ENCODE measurements around the gene DMRTB1. TPM values are rescaled to one million over a fixed set of nuclear protein-coding genes. Genes with fewer than 3 reads are reported as not detected.

The DMRTB1 gene
- total RNA-seq, 1 experiment from 2014 or later = not detected

DNA sequence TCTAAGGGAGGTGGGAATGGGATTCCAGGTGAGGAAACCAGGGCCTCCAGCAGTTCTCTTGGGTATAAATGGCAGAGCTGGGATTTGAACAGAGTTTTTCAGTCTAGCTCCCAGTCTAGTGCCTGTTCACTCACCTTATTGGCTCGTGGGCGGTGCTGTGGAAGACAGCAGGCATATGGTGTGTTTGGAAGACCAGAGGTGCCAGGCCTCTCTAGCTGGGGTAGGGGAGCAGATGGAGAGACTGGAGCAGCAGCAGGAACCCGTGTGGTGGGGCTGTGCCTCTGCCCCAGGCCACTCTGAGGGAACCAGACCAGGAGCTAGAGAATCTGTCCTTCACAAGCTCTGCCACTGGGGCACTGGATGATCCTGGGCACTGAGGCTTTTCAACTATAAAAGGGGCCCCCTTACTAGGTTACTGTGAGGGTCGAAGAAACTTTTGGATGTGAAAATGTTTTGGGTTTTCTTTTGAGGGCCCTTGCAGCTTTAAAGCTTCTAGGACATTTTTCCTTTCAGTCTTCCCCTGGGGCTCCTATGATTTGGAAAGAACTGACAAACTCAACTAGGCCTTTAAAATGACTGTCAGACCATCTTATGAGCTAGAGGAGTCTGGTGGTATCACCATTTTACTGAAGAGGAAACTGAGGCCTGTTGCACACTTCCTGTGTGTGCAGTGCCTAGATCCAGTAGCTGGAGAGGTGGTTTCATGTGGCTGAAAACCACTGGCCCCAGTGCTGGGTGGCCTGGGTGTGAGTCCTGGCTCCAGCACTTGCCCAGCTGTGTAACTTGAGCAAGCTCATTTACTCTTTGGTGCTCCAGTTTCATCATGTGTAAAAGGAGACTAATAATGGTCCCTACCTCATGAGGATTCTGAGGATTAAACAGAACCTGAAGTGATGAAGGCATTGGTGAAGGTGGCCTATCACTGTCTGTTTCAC is 6.1 kb downstream of the DMRTB1 start:
- intact Hi-C loops (cut with micrococcal nuclease) = no loop called here
- no peaks in the 10 kb centered on the region for H3K9me3 ChIP-seq (ENCODE audit: control insufficient read depth in 1 of 2, insufficient read depth in 1 of 2, low read depth in 1 of 2, low read length in 2 of 2)
- DNase-seq (ENCODE audit: low read depth, low spot score) = no peak
- TF ChIP-seq YY1 (IDR thresholded peaks at IDR 0.05; ENCODE audit: extremely low read depth, insufficient replicate concordance, low read depth, low read length) (no peak), EGR1 (IDR thresholded peaks at IDR 0.05; ENCODE audit: low read depth) (no peak), ZNF274 (IDR thresholded peaks at IDR 0.05; ENCODE audit: low read depth, low read length) (no peak), EZH2phosphoT487 (IDR thresholded peaks at IDR 0.05; ENCODE audit: borderline replicate concordance) (no peak), EZH2 (IDR thresholded peaks at IDR 0.05) (no peak), POLR2A (IDR thresholded peaks at IDR 0.05; ENCODE audit: borderline replicate concordance, extremely low read depth, insufficient read depth, insufficient read length) (no peak), RAD21 (IDR thresholded peaks at IDR 0.05; ENCODE audit: low read depth) (no peak), ELF1 (IDR thresholded peaks at IDR 0.05; ENCODE audit: borderline replicate concordance, low read depth) (no peak), SP1 (IDR thresholded peaks at IDR 0.05; ENCODE audit: low read depth) (no peak), POLR2AphosphoS5 (IDR thresholded peaks at IDR 0.05; ENCODE audit: low read depth, low read length) (no peak), TCF7L2 (IDR thresholded peaks at IDR 0.05; ENCODE audit: borderline replicate concordance, extremely low read depth, insufficient read depth, insufficient read length) (no peak)
- TF ChIP-seq, protein P1, sequence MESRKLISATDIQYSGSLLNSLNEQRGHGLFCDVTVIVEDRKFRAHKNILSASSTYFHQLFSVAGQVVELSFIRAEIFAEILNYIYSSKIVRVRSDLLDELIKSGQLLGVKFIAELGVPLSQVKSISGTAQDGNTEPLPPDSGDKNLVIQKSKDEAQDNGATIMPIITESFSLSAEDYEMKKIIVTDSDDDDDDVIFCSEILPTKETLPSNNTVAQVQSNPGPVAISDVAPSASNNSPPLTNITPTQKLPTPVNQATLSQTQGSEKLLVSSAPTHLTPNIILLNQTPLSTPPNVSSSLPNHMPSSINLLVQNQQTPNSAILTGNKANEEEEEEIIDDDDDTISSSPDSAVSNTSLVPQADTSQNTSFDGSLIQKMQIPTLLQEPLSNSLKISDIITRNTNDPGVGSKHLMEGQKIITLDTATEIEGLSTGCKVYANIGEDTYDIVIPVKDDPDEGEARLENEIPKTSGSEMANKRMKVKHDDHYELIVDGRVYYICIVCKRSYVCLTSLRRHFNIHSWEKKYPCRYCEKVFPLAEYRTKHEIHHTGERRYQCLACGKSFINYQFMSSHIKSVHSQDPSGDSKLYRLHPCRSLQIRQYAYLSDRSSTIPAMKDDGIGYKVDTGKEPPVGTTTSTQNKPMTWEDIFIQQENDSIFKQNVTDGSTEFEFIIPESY (IDR thresholded peaks at IDR 0.05; ENCODE audit: extremely low read depth, insufficient replicate concordance, low read length) = no peak
- TF ChIP-seq, protein P2, sequence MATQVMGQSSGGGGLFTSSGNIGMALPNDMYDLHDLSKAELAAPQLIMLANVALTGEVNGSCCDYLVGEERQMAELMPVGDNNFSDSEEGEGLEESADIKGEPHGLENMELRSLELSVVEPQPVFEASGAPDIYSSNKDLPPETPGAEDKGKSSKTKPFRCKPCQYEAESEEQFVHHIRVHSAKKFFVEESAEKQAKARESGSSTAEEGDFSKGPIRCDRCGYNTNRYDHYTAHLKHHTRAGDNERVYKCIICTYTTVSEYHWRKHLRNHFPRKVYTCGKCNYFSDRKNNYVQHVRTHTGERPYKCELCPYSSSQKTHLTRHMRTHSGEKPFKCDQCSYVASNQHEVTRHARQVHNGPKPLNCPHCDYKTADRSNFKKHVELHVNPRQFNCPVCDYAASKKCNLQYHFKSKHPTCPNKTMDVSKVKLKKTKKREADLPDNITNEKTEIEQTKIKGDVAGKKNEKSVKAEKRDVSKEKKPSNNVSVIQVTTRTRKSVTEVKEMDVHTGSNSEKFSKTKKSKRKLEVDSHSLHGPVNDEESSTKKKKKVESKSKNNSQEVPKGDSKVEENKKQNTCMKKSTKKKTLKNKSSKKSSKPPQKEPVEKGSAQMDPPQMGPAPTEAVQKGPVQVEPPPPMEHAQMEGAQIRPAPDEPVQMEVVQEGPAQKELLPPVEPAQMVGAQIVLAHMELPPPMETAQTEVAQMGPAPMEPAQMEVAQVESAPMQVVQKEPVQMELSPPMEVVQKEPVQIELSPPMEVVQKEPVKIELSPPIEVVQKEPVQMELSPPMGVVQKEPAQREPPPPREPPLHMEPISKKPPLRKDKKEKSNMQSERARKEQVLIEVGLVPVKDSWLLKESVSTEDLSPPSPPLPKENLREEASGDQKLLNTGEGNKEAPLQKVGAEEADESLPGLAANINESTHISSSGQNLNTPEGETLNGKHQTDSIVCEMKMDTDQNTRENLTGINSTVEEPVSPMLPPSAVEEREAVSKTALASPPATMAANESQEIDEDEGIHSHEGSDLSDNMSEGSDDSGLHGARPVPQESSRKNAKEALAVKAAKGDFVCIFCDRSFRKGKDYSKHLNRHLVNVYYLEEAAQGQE (IDR thresholded peaks at IDR 0.05; ENCODE audit: low read depth) = no peak
- TF ChIP-seq, protein P3, sequence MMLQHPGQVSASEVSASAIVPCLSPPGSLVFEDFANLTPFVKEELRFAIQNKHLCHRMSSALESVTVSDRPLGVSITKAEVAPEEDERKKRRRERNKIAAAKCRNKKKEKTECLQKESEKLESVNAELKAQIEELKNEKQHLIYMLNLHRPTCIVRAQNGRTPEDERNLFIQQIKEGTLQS (IDR thresholded peaks at IDR 0.05) = no peak
- TF ChIP-seq, protein P4, sequence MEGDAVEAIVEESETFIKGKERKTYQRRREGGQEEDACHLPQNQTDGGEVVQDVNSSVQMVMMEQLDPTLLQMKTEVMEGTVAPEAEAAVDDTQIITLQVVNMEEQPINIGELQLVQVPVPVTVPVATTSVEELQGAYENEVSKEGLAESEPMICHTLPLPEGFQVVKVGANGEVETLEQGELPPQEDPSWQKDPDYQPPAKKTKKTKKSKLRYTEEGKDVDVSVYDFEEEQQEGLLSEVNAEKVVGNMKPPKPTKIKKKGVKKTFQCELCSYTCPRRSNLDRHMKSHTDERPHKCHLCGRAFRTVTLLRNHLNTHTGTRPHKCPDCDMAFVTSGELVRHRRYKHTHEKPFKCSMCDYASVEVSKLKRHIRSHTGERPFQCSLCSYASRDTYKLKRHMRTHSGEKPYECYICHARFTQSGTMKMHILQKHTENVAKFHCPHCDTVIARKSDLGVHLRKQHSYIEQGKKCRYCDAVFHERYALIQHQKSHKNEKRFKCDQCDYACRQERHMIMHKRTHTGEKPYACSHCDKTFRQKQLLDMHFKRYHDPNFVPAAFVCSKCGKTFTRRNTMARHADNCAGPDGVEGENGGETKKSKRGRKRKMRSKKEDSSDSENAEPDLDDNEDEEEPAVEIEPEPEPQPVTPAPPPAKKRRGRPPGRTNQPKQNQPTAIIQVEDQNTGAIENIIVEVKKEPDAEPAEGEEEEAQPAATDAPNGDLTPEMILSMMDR (IDR thresholded peaks at IDR 0.05 in 2 of 3, conservative IDR thresholded peaks at IDR 0.05 in 1 of 3; ENCODE audit: borderline replicate concordance in 1 of 3, insufficient read depth in 1 of 3, low read depth in 2 of 3, low read length in 2 of 3) = no peak
- TF ChIP-seq, protein P5, sequence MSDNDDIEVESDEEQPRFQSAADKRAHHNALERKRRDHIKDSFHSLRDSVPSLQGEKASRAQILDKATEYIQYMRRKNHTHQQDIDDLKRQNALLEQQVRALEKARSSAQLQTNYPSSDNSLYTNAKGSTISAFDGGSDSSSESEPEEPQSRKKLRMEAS (IDR thresholded peaks at IDR 0.05) = no peak

More for the DNA sequence above, 6.1 kb downstream of the DMRTB1 start:
- Histone ChIP-seq H3K36me3 (ENCODE audit: control insufficient read depth in 1 of 2, insufficient read depth in 2 of 2, low read length in 2 of 2) (no peaks in the 10 kb centered on the region), H3K79me2 (ENCODE audit: insufficient read depth, low read length) (no peaks in the 10 kb centered on the region), H3K9ac (ENCODE audit: low read length) (no peak overlapping the region), H2AFZ (ENCODE audit: low read depth, low read length, poor library complexity, severe bottlenecking) (no peak overlapping the region), H3K4me1 (ENCODE audit: control insufficient read depth in 1 of 2, insufficient read depth in 2 of 2, low read length in 2 of 2) (peaks cover 2 to 12% of the 10 kb centered on the region in 2 experiments; a peak in 3 of 4 replicates), H3K4me3 (replicated peaks in 1 of 2; ENCODE audit: low read depth in 1 of 2, low read length in 2 of 2) (no peak overlapping the region), H3K4me2 (ENCODE audit: low read length) (0 out of 2 replicates have a peak overlapping the region, but pooled peaks have one; percentile 3), H4K20me1 (ENCODE audit: insufficient read depth) (no peaks in the 10 kb centered on the region), H3K27me3 (ENCODE audit: insufficient read depth, low read length) (no peaks in the 10 kb centered on the region), H3K27ac (ENCODE audit: low read depth, low read length) (no peak overlapping the region), H3K9me2 (ENCODE audit: insufficient read depth) (no peaks in the 10 kb centered on the region)
- RAD21 ChIA-PET (ENCODE audit: low non-redundant PET in 1 of 2, low total read pairs in 2 of 2, uncharacterized antibody in 2 of 2, unreplicated experiment in 2 of 2) = interaction anchor here in 1 of 2 experiments (0.6 to 0.7 kb wide), 2 partner anchors 70 to 227 kb away, joined by 3 read pairs; partner anchors contain the start of gene MAGOH
- BruUV-seq (replicated peaks) = no TSS peak
- CTCF ChIA-PET = interaction anchor here (0.7 to 1.5 kb wide), 5 partner anchors 8 to 187 kb away, joined by 3 to 7 read pairs (median 5); no protein-coding TSS in a partner anchor
- POLR2A ChIA-PET = interaction anchor here (0.9 to 1.3 kb wide), 2 partner anchors 9 to 52 kb away, joined by 3 read pairs; no protein-coding TSS in a partner anchor
- ATAC-seq = peak; percentile 20; the same call in 1 of the 2 replicates
